ENCODE data around the gene FBF1. TPM values are rescaled to one million over a fixed set of nuclear protein-coding genes. Genes with fewer than 3 reads are reported as not detected.

FBF1 gene
- total RNA-seq, 3 donors from 2014 or later (not counting 1 experiment from before 2014, with no cell fraction given) = 24.9 to 34.0 (median 33.0) TPM

GRCh38 chr17:75925912-75926311 lies 14.9 kb downstream of the FBF1 start:
- Histone ChIP-seq H3K27ac (ENCODE audit: low read length) (no peak overlapping the region), H3K4me3 (ENCODE audit: low read length) (no peak overlapping the region), H3K4me1 (ENCODE audit: control insufficient read depth, insufficient read depth, low read length) (no peaks in the 10 kb centered on the region), H3K9me3 (ENCODE audit: control insufficient read depth, insufficient read depth, low read length) (no peaks in the 10 kb centered on the region), H3K36me3 (ENCODE audit: control insufficient read depth, insufficient read depth, low read length) (no peaks in the 10 kb centered on the region), H3K27me3 (ENCODE audit: control insufficient read depth, insufficient read depth, low read length) (no peaks in the 10 kb centered on the region)
- H3K36me3 Mint-ChIP-seq = no peaks in the 10 kb centered on the region
- intact Hi-C loops (cut with micrococcal nuclease) = no loop called here
- no peaks in the 10 kb centered on the region for H3K9me3 Mint-ChIP-seq
- 96% methylated on average over 15 of the region's 15 CpGs for WGBS (ENCODE audit: insufficient coverage)
- H3K4me3 Mint-ChIP-seq = no peak overlapping the region
- ATAC-seq (no peak), DNase-seq (no peak)
- H3K27me3 Mint-ChIP-seq (ENCODE audit: low read depth in 2 of 2) = no peaks in the 10 kb centered on the region
- H3K27ac Mint-ChIP-seq = no peak overlapping the region
- no peaks in the 10 kb centered on the region for H3K4me1 Mint-ChIP-seq
- TF ChIP-seq CTCF (IDR thresholded peaks at IDR 0.05) = no peak

DNA sequence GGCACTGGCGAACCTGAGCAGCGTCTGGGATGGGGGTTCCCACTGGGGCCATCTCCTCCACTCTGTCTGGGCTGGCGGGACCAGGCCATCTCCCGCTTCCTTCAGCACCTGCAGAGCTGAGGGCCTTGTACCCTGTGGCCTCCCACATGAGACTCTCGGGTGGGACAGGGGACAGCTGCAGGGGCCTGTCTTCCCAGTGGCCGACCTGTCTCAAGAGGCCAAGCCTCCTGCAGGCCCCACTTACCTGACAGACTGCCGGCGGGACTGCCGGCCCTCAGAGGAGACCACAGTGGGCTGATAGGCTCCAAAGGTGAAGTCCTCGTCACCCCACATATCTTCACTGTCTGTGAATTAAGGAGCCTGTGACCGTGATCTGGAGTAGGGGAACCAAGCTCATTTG lies 15.7 kb downstream of the FBF1 start:
- Mint-ChIP-seq H3K27ac (no peak overlapping the region), H3K4me1 (no peaks in the 10 kb centered on the region), H3K4me3 (no peak overlapping the region), H3K36me3 (no peaks in the 10 kb centered on the region), H3K27me3 (ENCODE audit: low read depth in 2 of 2) (no peaks in the 10 kb centered on the region), H3K9me3 (no peaks in the 10 kb centered on the region)
- Histone ChIP-seq H3K27ac (ENCODE audit: low read length) (no peak overlapping the region), H3K4me3 (ENCODE audit: low read length) (no peak overlapping the region), H3K4me1 (ENCODE audit: control insufficient read depth, insufficient read depth, low read length) (no peaks in the 10 kb centered on the region), H3K9me3 (ENCODE audit: control insufficient read depth, insufficient read depth, low read length) (no peaks in the 10 kb centered on the region), H3K27me3 (ENCODE audit: control insufficient read depth, insufficient read depth, low read length) (no peaks in the 10 kb centered on the region), H3K36me3 (ENCODE audit: control insufficient read depth, insufficient read depth, low read length) (no peaks in the 10 kb centered on the region)
- intact Hi-C loops (cut with micrococcal nuclease) = no loop called here
- no peak for ATAC-seq
- DNase-seq = no peak
- WGBS (ENCODE audit: insufficient coverage) = 98% methylated on average over 11 of the region's 11 CpGs
- TF ChIP-seq CTCF (IDR thresholded peaks at IDR 0.05) = no peak

DNA sequence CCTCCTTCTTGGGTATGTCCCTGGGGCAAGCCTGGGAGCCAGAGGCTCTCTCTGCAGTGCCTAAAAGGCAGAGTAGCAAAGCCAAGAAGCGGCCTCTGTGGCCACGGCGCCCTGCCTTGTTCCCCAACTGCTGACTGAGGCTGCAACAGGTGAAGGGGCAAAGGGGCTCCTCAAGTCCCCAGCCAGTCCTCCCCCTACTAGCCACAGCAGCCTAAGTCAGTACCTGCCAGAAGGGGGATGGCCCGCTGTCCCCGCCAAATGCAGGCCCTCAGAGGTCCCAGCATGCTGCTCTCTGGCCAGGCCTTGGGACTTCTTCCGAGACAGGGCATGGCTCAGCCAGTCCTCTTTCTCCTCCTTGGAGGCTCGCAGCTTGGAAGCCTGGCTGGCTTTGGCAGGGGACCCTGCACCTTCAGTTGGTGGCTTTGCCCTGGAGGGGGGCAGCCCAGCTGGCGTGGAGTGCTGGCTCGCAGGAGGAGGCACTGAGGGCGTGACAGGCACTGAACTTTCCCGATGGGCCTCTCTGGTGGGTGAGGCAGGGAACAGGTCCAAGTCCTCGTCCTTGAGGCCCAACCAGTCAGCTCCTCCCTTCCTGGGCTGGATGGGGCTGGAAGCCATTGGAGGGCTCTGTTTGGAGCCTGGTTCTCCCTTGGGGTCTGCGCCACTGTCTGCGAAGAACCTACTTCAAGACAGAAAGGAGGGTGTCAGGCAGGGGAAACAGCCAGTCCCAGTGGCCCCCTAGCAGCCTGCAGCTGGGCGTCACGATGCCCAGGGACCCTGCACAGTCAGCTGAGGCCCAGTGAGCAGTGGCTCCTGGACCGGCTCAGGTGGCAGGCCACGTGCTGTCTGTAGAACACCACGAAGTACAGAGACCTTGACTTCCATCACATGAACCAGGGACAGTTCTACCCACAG lies 17.6 kb downstream of the FBF1 start:
- Mint-ChIP-seq H3K4me3 (no peak overlapping the region), H3K9me3 (no peaks in the 10 kb centered on the region), H3K27me3 (ENCODE audit: low read depth in 2 of 2) (no peaks in the 10 kb centered on the region), H3K27ac (no peak overlapping the region), H3K36me3 (no peaks in the 10 kb centered on the region), H3K4me1 (no peaks in the 10 kb centered on the region)
- no peak overlapping the region for H3K27ac ChIP-seq (ENCODE audit: low read length)
- H3K9me3 ChIP-seq (ENCODE audit: control insufficient read depth, insufficient read depth, low read length) = no peaks in the 10 kb centered on the region
- no peak overlapping the region for H3K4me3 ChIP-seq (ENCODE audit: low read length)
- intact Hi-C loops (cut with micrococcal nuclease) = no loop called here
- ATAC-seq (no peak), DNase-seq (no peak)
- WGBS (ENCODE audit: insufficient coverage) = 94% methylated on average over 19 of the region's 19 CpGs
- H3K27me3 ChIP-seq (ENCODE audit: control insufficient read depth, insufficient read depth, low read length) = no peaks in the 10 kb centered on the region
- H3K36me3 ChIP-seq (ENCODE audit: control insufficient read depth, insufficient read depth, low read length) = no peaks in the 10 kb centered on the region
- TF ChIP-seq CTCF (IDR thresholded peaks at IDR 0.05) = no peak
- H3K4me1 ChIP-seq (ENCODE audit: control insufficient read depth, insufficient read depth, low read length) = no peaks in the 10 kb centered on the region
